Heart left ventricle (tissue), 16 donors: ENCODE measurements around the gene ASXL2. TPM values are rescaled to one million over a fixed set of nuclear protein-coding genes. Genes with fewer than 3 reads are reported as not detected.

ENCODE experiments used
- ATAC-seq, 4 donors: fragments of 200-7000 bp; cut with Tn5 transposase; one replicate each; pipeline ENCODE4 v1.9.1; 2020 to 2022; ENCODE audit warnings: moderate library complexity in 4 of 4, mild to moderate bottlenecking in 3 of 4, moderate number of reproducible peaks in 1 of 4
- DNase-seq, 5 donors: peaks; one replicate each; pipeline ENCODE4 v3.0.0-alpha.2; 2020
- H3K27ac ChIP-seq, 12 donors: fragments of 200-600 bp; sonication (generic) in 4 of 12; one replicate each; pipeline versions ENCODE4 v1.5.0 to v1.8.0; 2016 to 2022; ENCODE audit warnings: mild to moderate bottlenecking in 2 of 12
- H3K27me3 ChIP-seq, 9 donors: fragments of 200-600 bp; sonication (generic) in 2 of 9; one replicate each; pipeline versions ENCODE4 v1.5.1 to v1.8.0; 2016 to 2022; ENCODE audit warnings: mild to moderate bottlenecking in 3 of 9
- H3K36me3 ChIP-seq, 9 donors: fragments of 200-600 bp; sonication (generic) in 2 of 9; one replicate each; pipeline versions ENCODE4 v1.5.0 to v1.8.0; 2018 to 2022; ENCODE audit warnings: mild to moderate bottlenecking in 2 of 9
- H3K4me1 ChIP-seq, 12 donors: fragments of 200-600 bp; sonication (generic) in 4 of 12; one replicate each; pipeline versions ENCODE4 v1.5.0 to v1.8.0; 2016 to 2022; ENCODE audit warnings: mild to moderate bottlenecking in 3 of 12
- H3K4me3 ChIP-seq, 12 donors: fragments of 200-600 bp; sonication (generic) in 4 of 12; one replicate each; pipeline versions ENCODE4 v1.5.0 to v1.8.0; 2017 to 2022; ENCODE audit warnings: mild to moderate bottlenecking in 9 of 12, moderate library complexity in 4 of 12
- H3K9me3 ChIP-seq, 12 donors: fragments of 200-600 bp; sonication (generic) in 4 of 12; one replicate each; pipeline versions ENCODE4 v1.5.0 to v1.8.0; 2016 to 2022; ENCODE audit warnings: mild to moderate bottlenecking in 1 of 12
- CTCF ChIP-seq, 12 donors: fragments of 200-600 bp; sonication (generic) in 4 of 12; IDR thresholded peaks; one replicate each; pipeline versions ENCODE4 v1.5.0 to v1.8.0; 2018 to 2022; ENCODE audit warnings: antibody characterized with exemption in 12 of 12, mild to moderate bottlenecking in 5 of 12
- POLR2A ChIP-seq, 2 donors: fragments of 450-650 bp; IDR thresholded peaks; one replicate each; pipeline ENCODE4 v1.6.1; 2017; ENCODE audit warnings: antibody characterized with exemption in 2 of 2, mild to moderate bottlenecking in 2 of 2, moderate library complexity in 2 of 2
- WGBS, 4 donors: extraction: QIAGEN DNeasy Blood & Tissue Kit in 2 of 4; methylation state at CpG; one replicate each; pipeline versions ENCODE4 v1.1.5 to v1.1.7; 2013 to 2018; 5-methylcytosine and 5-hydroxymethylcytosine counted together
- intact Hi-C, 10 donors: fragments of 100-400 bp; cut with DNase I; formaldehyde crosslinking; loops; one replicate each; pipeline versions ENCODE4 v1.11.1 to v1.14.2; 2022
- polyA plus RNA-seq, 2 donors: library from polyadenylated mRNA; stranded (reverse); fragments of 200-250 nt; gene quantifications; one replicate each; pipeline ENCODE4 v1.2.3, GENCODE V29; 2013
- total RNA-seq, 9 donors: library from RNA; depleted of rRNA in 2 of 9; stranded (reverse); fragments of >200 nt in 2 of 9; fragmentation: NEBNext Ultra II Directional in 3 of 9; extraction: Animal tissue kit (Norgen Biotek cat#: 25700) in 3 of 9; gene quantifications; one replicate each; pipeline versions ENCODE4 v1.1.0 to v1.2.4, GENCODE V29; 2016 to 2023
- donor health status: ischemic (EF 13 %, LVEDD 7.1; RV severe dilation, severe dysfunction).
- donor health status: healthy with polysubstance abuse.
- donor health status: DM: no; HTN: yes; CAD: no.
- donor health status: DM: no; HTN: no; CAD: no.
- donor health status: ischemic (EF 25% LVEDD 6.9; RV normal size, moderate dysfunction).
- donor health status: ischemic (EF 25% LVEDD 5.7; RV mildly dilated, moderate dysfunction).
- donor health status: healthy.
- donor health status: DM: yes; HTN: yes; CAD: no.
- donor health status: ischemic (EF 35%, LVEDD 5.7; RV mildly dilated, moderate dysfunction).
- donor health status: nonischemic (EF 11% LVEDD 7.7; RV severe dilation, severe dysfunction).
- donor health status: DM: yes; HTN: yes; CAD: no.
- donor health status: PGD.
- donor health status: ischemic (EF 29% LVEDD 5.4; RV normal size, mild dysfunction).
- donor health status: nonischemic (EF 23%, LVEDD 6.1; RV moderate dilation, normal function).

ASXL2 gene
- total and polyA plus RNA-seq, 11 donors: 1.9 to 35.3 (median 23.0) TPM

- 93 to 97% (median 95%) methylated on average over 2 of the region's 2 CpGs for WGBS, 4 donors
Measured at GRCh38 chr2:25685741-25686140, 192.5 kb downstream of the ASXL2 start.

GRCh38 chr2:25684577-25685473 lies 193.5 kb downstream of the ASXL2 start:
- 82 to 86% (median 83%) methylated on average over 20 of the region's 20 CpGs for WGBS, 4 donors
- Histone ChIP-seq H3K27me3 (no peaks in the 10 kb centered on the region), H3K27ac (no peak overlapping the region), H3K4me1 (no peaks in the 10 kb centered on the region), H3K4me3 (no peak overlapping the region), H3K9me3 (no peaks in the 10 kb centered on the region), H3K36me3 (no peaks in the 10 kb centered on the region)
- no peak for ATAC-seq
- no peak for DNase-seq
- intact Hi-C loops: no loop called here
- TF ChIP-seq CTCF (IDR thresholded peaks at IDR 0.05): no peak
- TF ChIP-seq POLR2A (IDR thresholded peaks at IDR 0.05): no peak

More at GRCh38 chr2:25685741-25686140, 192.5 kb downstream of the ASXL2 start:
- Histone ChIP-seq H3K27me3 (no peaks in the 10 kb centered on the region), H3K9me3 (no peaks in the 10 kb centered on the region), H3K36me3 (no peaks in the 10 kb centered on the region), H3K4me1 (no peaks in the 10 kb centered on the region), H3K4me3 (no peak overlapping the region), H3K27ac (no peak overlapping the region)
- intact Hi-C loops: no loop called here
- TF ChIP-seq CTCF (IDR thresholded peaks at IDR 0.05) (no peak), POLR2A (IDR thresholded peaks at IDR 0.05) (no peak)
- ATAC-seq (no peak), DNase-seq (no peak)

Other genes with a start within 250 kb of the ASXL2 start
- gene DTNB, start 204.9 kb downstream of the ASXL2 start, total RNA-seq: 10 to 100 TPM in 1 of 9 donors, 1 to 10 TPM in 8; 2.5 to 17.3 (median 6.3) TPM
- gene DTNB, start 204.9 kb downstream of the ASXL2 start, polyA plus RNA-seq: 1 to 10 TPM; 4.2 to 4.8 TPM
- gene KIF3C, start 104.0 kb upstream of the ASXL2 start, total RNA-seq: 1 to 10 TPM in 8 of 9 donors, under 1 TPM in 1; 0.93 to 8.9 (median 3.1) TPM
- gene KIF3C, start 104.0 kb upstream of the ASXL2 start, polyA plus RNA-seq: 1 to 10 TPM; 1.3 to 1.8 TPM
- 100 to 1,000 TPM in 4 of 9 donors, 10 to 100 TPM in 5; 71.7 to 121 (median 99.7) TPM for gene RAB10, start 155.6 kb upstream of the ASXL2 start, total RNA-seq
- gene RAB10, start 155.6 kb upstream of the ASXL2 start, polyA plus RNA-seq: 10 to 100 TPM; 33.1 to 88.2 TPM